ENCODE results near the gene UGP2.

DNA sequence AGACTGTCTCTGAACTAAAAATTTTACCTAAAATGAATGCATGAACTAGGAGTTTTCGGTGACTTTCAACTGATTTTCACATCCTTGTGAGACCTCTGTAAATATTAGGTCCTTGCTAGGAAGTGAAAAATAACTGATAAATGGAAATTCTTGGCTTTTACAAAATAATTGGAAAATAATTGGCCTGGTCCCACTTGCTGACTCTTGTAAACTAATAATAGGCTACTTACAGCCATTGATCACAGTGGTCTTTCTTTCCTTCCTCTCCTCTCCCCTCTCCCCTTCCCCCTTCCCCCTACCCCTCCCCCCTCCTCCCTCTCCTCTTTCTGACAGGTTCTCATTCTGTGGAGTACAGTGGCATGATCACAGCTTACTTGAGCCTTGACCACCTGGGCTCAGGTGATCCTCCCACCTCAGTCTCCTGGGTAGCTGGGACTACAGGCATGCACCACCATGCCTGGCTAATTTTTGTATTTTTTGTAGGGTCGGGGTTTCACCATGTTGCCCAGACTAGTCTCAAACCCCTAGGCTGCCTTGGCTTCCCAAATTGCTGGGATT, 38.3 kb downstream of the UGP2 start:
- TF ChIP-seq, protein P1, sequence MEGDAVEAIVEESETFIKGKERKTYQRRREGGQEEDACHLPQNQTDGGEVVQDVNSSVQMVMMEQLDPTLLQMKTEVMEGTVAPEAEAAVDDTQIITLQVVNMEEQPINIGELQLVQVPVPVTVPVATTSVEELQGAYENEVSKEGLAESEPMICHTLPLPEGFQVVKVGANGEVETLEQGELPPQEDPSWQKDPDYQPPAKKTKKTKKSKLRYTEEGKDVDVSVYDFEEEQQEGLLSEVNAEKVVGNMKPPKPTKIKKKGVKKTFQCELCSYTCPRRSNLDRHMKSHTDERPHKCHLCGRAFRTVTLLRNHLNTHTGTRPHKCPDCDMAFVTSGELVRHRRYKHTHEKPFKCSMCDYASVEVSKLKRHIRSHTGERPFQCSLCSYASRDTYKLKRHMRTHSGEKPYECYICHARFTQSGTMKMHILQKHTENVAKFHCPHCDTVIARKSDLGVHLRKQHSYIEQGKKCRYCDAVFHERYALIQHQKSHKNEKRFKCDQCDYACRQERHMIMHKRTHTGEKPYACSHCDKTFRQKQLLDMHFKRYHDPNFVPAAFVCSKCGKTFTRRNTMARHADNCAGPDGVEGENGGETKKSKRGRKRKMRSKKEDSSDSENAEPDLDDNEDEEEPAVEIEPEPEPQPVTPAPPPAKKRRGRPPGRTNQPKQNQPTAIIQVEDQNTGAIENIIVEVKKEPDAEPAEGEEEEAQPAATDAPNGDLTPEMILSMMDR (IDR thresholded peaks at IDR 0.05) = no peak
- TF ChIP-seq POLR2AphosphoS5 (IDR thresholded peaks at IDR 0.05; ENCODE audit: low read depth, low read length) = no peak
- no peak for TF ChIP-seq TCF7L2 (IDR thresholded peaks at IDR 0.05; ENCODE audit: low read depth, low read length)
- TF ChIP-seq SIN3A (IDR thresholded peaks at IDR 0.05; ENCODE audit: borderline replicate concordance, insufficient read depth, low read depth, low read length) = no peak
- TF ChIP-seq, protein P2, sequence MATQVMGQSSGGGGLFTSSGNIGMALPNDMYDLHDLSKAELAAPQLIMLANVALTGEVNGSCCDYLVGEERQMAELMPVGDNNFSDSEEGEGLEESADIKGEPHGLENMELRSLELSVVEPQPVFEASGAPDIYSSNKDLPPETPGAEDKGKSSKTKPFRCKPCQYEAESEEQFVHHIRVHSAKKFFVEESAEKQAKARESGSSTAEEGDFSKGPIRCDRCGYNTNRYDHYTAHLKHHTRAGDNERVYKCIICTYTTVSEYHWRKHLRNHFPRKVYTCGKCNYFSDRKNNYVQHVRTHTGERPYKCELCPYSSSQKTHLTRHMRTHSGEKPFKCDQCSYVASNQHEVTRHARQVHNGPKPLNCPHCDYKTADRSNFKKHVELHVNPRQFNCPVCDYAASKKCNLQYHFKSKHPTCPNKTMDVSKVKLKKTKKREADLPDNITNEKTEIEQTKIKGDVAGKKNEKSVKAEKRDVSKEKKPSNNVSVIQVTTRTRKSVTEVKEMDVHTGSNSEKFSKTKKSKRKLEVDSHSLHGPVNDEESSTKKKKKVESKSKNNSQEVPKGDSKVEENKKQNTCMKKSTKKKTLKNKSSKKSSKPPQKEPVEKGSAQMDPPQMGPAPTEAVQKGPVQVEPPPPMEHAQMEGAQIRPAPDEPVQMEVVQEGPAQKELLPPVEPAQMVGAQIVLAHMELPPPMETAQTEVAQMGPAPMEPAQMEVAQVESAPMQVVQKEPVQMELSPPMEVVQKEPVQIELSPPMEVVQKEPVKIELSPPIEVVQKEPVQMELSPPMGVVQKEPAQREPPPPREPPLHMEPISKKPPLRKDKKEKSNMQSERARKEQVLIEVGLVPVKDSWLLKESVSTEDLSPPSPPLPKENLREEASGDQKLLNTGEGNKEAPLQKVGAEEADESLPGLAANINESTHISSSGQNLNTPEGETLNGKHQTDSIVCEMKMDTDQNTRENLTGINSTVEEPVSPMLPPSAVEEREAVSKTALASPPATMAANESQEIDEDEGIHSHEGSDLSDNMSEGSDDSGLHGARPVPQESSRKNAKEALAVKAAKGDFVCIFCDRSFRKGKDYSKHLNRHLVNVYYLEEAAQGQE (IDR thresholded peaks at IDR 0.05; ENCODE audit: insufficient read depth in 1 of 2, low read depth in 2 of 2, low read length in 1 of 2) = no peak

Measured in Panc1 (cell line).